ENCODE measurements around the gene MROH8. TPM values are rescaled to one million over a fixed set of nuclear protein-coding genes. Genes with fewer than 3 reads are reported as not detected.

The MROH8 gene
- total RNA-seq, 2 experiments from 2014 or later = 2.1 to 3.1 TPM

DNA sequence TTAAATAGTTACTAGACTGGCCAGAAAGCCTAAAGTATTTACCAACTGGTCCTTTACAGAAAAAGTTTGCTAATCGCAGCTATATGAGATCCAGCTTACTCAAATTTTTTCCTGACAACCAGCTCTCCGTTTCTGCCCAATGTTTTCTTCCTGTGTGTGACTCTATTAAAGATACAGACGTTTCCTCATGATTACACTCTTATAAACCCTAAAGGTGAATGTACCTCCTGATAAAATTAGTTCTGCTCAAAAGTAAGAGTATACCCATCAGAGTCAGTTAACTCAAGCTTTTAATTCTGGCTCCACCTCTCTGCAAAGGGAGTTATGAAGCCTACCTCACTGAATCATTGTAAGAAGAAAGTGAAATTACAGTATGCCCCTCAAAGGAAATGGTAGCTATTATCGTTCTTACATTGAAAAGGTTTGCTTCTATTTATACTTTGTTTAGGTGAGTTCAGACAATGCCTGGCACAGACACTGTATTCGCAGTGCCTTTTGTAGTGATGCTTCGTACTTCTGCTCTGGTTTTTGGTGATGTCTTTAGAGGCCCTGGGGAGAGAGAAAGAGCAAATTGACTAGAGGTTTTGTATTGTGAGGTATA lies 10.2 kb upstream of the MROH8 start:
- TF ChIP-seq, protein P1, sequence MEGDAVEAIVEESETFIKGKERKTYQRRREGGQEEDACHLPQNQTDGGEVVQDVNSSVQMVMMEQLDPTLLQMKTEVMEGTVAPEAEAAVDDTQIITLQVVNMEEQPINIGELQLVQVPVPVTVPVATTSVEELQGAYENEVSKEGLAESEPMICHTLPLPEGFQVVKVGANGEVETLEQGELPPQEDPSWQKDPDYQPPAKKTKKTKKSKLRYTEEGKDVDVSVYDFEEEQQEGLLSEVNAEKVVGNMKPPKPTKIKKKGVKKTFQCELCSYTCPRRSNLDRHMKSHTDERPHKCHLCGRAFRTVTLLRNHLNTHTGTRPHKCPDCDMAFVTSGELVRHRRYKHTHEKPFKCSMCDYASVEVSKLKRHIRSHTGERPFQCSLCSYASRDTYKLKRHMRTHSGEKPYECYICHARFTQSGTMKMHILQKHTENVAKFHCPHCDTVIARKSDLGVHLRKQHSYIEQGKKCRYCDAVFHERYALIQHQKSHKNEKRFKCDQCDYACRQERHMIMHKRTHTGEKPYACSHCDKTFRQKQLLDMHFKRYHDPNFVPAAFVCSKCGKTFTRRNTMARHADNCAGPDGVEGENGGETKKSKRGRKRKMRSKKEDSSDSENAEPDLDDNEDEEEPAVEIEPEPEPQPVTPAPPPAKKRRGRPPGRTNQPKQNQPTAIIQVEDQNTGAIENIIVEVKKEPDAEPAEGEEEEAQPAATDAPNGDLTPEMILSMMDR (IDR thresholded peaks at IDR 0.05) = no peak
- H3K4me3 Mint-ChIP-seq = peak overlapping the region; percentile 31
- ATAC-seq = peak; percentile 54
- peaks cover 58% of the 10 kb centered on the region for H3K36me3 Mint-ChIP-seq (ENCODE audit: low read depth)
- no peaks in the 10 kb centered on the region for H3K27me3 Mint-ChIP-seq
- POLR2A ChIA-PET = interaction anchor here (1.0 to 4.9 kb wide), 3 partner anchors 8 to 99 kb away, joined by 3 to 30 read pairs (median 4); partner anchors contain the start of genes MROH8 and RPN2
- H3K4me1 Mint-ChIP-seq (ENCODE audit: low read depth) = peaks cover 66% of the 10 kb centered on the region
- intact Hi-C loops (cut with micrococcal nuclease) = loop anchor here (5.0 kb wide), 1 partner anchor 193 kb away; no protein-coding TSS in a partner anchor
- no peak for DNase-seq
- CTCF ChIA-PET = interaction anchor here (0.8 to 11.3 kb wide), 6 partner anchors 8 to 345 kb away, joined by 3 to 123 read pairs (median 4); partner anchors contain the start of genes MROH8 and RPN2
- H3K9me3 Mint-ChIP-seq = no peaks in the 10 kb centered on the region
- peak overlapping the region; percentile 90 for H3K27ac Mint-ChIP-seq

DNA sequence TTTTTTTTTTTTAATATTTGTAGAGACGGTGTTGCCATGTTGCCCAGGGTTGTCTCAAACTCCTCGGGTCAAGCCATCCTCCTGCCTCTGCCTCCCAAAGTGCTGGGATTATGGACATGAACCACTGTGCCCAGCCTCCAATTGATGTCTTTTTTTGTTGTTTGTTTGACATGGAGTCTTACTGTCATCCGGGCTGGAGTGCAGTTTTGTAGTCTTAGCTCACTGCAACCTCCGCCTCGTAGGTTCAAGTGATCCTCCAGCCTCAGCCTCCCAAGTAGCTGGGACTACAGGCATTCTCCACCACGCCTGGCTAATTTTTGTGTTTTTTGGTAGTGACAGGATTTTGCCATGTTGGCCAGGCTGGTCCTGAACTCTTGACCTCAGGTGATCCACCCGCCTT lies 9.4 kb upstream of the MROH8 start:
- intact Hi-C loops (cut with micrococcal nuclease) = no loop called here
- H3K36me3 Mint-ChIP-seq (ENCODE audit: low read depth) = peaks cover 60% of the 10 kb centered on the region
- no peaks in the 10 kb centered on the region for H3K27me3 Mint-ChIP-seq
- no peak for ATAC-seq
- no peak overlapping the region for H3K4me3 Mint-ChIP-seq
- H3K9me3 Mint-ChIP-seq = no peaks in the 10 kb centered on the region
- DNase-seq = no peak
- peak overlapping the region; percentile 90 for H3K27ac Mint-ChIP-seq
- TF ChIP-seq, protein P1 (IDR thresholded peaks at IDR 0.05) = no peak
- CTCF ChIA-PET = interaction anchor here (1.2 to 11.3 kb wide), 3 partner anchors 9 to 13 kb away, joined by 3 to 123 read pairs (median 45); partner anchors contain the start of genes MROH8 and RPN2
- POLR2A ChIA-PET = interaction anchor here (1.3 to 4.9 kb wide), 2 partner anchors 8 to 10 kb away, joined by 4 to 30 read pairs; partner anchors contain the start of genes MROH8 and RPN2
- H3K4me1 Mint-ChIP-seq (ENCODE audit: low read depth) = peaks cover 65% of the 10 kb centered on the region

DNA sequence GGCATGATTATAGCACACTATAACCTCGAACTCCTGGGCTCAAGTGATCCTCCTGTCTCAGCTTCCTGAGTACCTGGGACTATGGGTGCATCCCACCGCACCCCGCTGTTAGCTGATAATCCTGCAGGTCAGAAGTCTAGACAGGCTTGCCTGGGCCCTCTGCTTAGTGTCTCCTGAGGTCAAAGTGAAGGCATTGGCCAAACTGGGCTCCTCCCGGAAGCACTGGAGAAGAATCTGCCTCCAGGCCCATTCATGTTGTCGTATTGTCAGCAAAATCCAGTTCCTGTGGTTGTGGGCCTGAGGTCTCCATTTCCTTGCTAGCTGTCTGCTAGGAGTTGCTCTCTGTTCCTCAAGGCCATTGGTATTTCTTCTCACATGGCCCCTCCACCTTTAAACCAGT lies 6.3 kb upstream of the MROH8 start:
- peaks cover 68% of the 10 kb centered on the region for H3K4me1 Mint-ChIP-seq (ENCODE audit: low read depth)
- peaks cover 64% of the 10 kb centered on the region for H3K36me3 Mint-ChIP-seq (ENCODE audit: low read depth)
- intact Hi-C loops (cut with micrococcal nuclease) = no loop called here
- ATAC-seq (no peak), DNase-seq (no peak)
- POLR2A ChIA-PET = no interaction called here
- no peak overlapping the region for H3K27ac Mint-ChIP-seq
- CTCF ChIA-PET = interaction anchor here (1.0 to 1.9 kb wide), 2 partner anchors 8 to 9 kb away, joined by 3 to 9 read pairs; no protein-coding TSS in a partner anchor
- no peaks in the 10 kb centered on the region for H3K27me3 Mint-ChIP-seq
- no peaks in the 10 kb centered on the region for H3K9me3 Mint-ChIP-seq
- H3K4me3 Mint-ChIP-seq = no peak overlapping the region
- TF ChIP-seq, protein P1 (IDR thresholded peaks at IDR 0.05) = no peak

DNA sequence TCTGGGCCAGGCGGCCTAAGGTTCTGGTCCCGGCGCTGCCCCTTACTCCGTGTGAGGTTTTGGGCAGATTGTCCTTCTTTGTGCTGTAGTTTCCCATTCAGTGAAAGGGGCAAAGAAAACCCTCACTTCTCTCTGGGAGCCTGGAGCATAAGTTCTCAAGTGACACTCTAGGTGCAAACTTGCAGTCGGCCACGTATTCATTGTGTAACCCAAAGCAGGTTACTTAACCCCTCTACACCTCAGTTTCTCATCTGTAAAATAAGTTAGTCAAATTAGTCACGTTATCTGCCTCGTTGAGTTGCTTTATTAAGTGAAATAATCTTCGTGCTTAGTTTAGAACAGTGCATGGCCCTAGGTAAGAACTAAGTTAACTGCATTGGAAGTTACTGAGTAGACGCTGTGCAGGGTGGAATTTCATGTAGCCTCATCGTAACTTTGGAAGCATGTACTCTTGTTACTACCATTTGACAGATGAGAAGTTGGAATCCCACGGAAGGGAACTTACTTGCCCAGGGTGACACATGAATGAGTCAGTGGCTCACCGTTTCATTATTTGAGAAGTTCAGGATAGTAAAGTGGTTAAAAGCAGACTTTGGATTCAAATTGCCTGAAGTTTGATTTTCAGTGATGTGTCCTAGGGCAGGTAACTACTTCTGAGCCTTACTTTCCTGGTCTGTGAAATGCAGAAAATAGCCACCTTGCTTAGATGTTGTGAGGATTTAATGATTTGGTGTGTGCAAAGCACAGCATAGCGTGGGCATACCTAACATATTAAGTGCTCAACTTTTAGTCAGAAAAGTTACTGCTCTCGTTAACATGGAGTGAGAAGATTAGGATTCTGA lies 556 bp upstream of the MROH8 start:
- H3K4me3 Mint-ChIP-seq = peak overlapping the region; percentile 91

More for the DNA sequence above, 556 bp upstream of the MROH8 start:
- intact Hi-C loops (cut with micrococcal nuclease) = no loop called here
- ATAC-seq (no peak), DNase-seq (peak; percentile 8)
- H3K9me3 Mint-ChIP-seq = no peaks in the 10 kb centered on the region
- peaks cover 42% of the 10 kb centered on the region for H3K4me1 Mint-ChIP-seq (ENCODE audit: low read depth)
- TF ChIP-seq, protein P1 (IDR thresholded peaks at IDR 0.05) = no peak
- ChIA-PET CTCF (interaction anchor here (0.6 to 8.9 kb wide), 2 partner anchors 13 to 148 kb away, joined by 3 to 123 read pairs; no protein-coding TSS in a partner anchor), POLR2A (interaction anchor here (0.7 to 2.3 kb wide), 5 partner anchors 11 to 607 kb away, joined by 3 to 30 read pairs (median 3); partner anchors contain the start of genes RBL1 and TGIF2)
- no peaks in the 10 kb centered on the region for H3K27me3 Mint-ChIP-seq
- peak overlapping the region; percentile 98 for H3K27ac Mint-ChIP-seq
- peaks cover 39% of the 10 kb centered on the region for H3K36me3 Mint-ChIP-seq (ENCODE audit: low read depth)
